ENCODE measurements around the gene C1orf21.

C1orf21 gene

GRCh38 chr1:184530226-184530625 is 143.4 kb downstream of the C1orf21 start:
- no peak for TF ChIP-seq ZNF8 (CRISPR knock-in tag; IDR thresholded peaks at IDR 0.05)
- no peak for TF ChIP-seq PATZ1 (CRISPR knock-in tag; IDR thresholded peaks at IDR 0.05; ENCODE audit: borderline replicate concordance)
- TF ChIP-seq POU6F1 (CRISPR knock-in tag; IDR thresholded peaks at IDR 0.05; ENCODE audit: borderline replicate concordance, low read depth): no peak
- no peak for TF ChIP-seq ZC3H10 (CRISPR knock-in tag; IDR thresholded peaks at IDR 0.05)
- no peak for TF ChIP-seq TOX (CRISPR knock-in tag; IDR thresholded peaks at IDR 0.05; ENCODE audit: borderline replicate concordance)
- no peak for TF ChIP-seq ESRRG (CRISPR knock-in tag; IDR thresholded peaks at IDR 0.05)
- TF ChIP-seq ARNTL (CRISPR knock-in tag; IDR thresholded peaks at IDR 0.05; ENCODE audit: borderline replicate concordance, low read depth): no peak
- TF ChIP-seq ZNF70 (CRISPR knock-in tag; IDR thresholded peaks at IDR 0.05): no peak
- TF ChIP-seq ZNF565 (CRISPR knock-in tag; conservative IDR thresholded peaks at IDR 0.05; ENCODE audit: low read depth): no peak
- no peak for TF ChIP-seq SNAI2 (CRISPR knock-in tag; IDR thresholded peaks at IDR 0.05)
- no peak for TF ChIP-seq OSR1 (CRISPR knock-in tag; IDR thresholded peaks at IDR 0.05)
- TF ChIP-seq ZFP3 (CRISPR knock-in tag; IDR thresholded peaks at IDR 0.05): no peak
- TF ChIP-seq ISL1 (CRISPR knock-in tag; IDR thresholded peaks at IDR 0.05): no peak
- TF ChIP-seq, protein P1, sequence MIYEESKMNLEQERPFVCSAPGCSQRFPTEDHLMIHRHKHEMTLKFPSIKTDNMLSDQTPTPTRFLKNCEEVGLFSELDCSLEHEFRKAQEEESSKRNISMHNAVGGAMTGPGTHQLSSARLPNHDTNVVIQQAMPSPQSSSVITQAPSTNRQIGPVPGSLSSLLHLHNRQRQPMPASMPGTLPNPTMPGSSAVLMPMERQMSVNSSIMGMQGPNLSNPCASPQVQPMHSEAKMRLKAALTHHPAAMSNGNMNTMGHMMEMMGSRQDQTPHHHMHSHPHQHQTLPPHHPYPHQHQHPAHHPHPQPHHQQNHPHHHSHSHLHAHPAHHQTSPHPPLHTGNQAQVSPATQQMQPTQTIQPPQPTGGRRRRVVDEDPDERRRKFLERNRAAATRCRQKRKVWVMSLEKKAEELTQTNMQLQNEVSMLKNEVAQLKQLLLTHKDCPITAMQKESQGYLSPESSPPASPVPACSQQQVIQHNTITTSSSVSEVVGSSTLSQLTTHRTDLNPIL (CRISPR knock-in tag; IDR thresholded peaks at IDR 0.05; ENCODE audit: low read depth): no peak
- no peak for TF ChIP-seq TCF4 (CRISPR knock-in tag; IDR thresholded peaks at IDR 0.05; ENCODE audit: borderline replicate concordance)
- TF ChIP-seq CSDC2 (CRISPR knock-in tag; IDR thresholded peaks at IDR 0.05): no peak
- no peak for ATAC-seq

DNA sequence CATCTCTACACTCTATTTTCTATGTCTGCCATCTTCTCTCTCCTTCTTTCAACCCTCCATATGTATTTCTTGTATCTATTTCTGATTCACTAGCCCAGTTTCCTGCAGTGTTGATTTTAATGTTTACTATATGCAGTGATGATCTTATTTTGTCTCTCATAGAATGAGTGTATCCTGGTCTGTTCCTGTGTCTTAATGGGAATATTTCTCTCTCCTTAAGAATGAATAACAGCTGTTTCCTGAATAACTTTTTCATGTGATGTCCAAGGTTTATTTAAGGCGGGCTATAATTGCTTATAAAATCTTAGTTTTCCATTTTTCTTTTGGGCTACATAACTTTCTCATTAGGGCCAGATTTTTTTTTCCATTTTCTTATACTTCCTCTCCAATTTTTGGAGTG is 144.5 kb downstream of the C1orf21 start:
- peak; percentile 53 for ATAC-seq
- TF ChIP-seq, protein P2, sequence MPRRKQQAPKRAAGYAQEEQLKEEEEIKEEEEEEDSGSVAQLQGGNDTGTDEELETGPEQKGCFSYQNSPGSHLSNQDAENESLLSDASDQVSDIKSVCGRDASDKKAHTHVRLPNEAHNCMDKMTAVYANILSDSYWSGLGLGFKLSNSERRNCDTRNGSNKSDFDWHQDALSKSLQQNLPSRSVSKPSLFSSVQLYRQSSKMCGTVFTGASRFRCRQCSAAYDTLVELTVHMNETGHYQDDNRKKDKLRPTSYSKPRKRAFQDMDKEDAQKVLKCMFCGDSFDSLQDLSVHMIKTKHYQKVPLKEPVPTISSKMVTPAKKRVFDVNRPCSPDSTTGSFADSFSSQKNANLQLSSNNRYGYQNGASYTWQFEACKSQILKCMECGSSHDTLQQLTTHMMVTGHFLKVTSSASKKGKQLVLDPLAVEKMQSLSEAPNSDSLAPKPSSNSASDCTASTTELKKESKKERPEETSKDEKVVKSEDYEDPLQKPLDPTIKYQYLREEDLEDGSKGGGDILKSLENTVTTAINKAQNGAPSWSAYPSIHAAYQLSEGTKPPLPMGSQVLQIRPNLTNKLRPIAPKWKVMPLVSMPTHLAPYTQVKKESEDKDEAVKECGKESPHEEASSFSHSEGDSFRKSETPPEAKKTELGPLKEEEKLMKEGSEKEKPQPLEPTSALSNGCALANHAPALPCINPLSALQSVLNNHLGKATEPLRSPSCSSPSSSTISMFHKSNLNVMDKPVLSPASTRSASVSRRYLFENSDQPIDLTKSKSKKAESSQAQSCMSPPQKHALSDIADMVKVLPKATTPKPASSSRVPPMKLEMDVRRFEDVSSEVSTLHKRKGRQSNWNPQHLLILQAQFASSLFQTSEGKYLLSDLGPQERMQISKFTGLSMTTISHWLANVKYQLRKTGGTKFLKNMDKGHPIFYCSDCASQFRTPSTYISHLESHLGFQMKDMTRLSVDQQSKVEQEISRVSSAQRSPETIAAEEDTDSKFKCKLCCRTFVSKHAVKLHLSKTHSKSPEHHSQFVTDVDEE (CRISPR knock-in tag; IDR thresholded peaks at IDR 0.05): no peak
- TF ChIP-seq, protein P1 (CRISPR knock-in tag; IDR thresholded peaks at IDR 0.05; ENCODE audit: low read depth): no peak

DNA sequence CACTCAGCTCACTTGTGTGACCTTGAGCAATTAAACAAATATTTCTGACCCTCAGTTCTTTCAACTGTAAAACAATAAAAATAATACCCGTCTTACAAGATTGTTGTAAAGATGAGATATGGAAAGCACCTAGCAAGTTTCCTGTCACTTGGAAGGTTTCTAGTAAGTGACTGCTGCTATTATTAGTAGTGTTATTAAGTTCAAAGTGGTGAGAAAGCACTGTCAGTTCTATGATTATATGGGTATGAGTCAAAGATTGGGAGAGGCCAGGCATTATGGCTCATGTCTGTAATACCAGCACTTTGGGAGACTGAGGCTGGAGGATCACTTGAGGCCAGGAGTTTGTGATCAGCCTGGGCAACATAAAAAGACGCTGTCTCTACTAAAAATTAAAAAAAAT is 145.4 kb downstream of the C1orf21 start:
- no peak for TF ChIP-seq ZFP3 (CRISPR knock-in tag; IDR thresholded peaks at IDR 0.05)
- no peak for TF ChIP-seq RARB (CRISPR knock-in tag; IDR thresholded peaks at IDR 0.05)
- ATAC-seq: no peak

GRCh38 chr1:184533049-184533448 is 146.2 kb downstream of the C1orf21 start:
- ATAC-seq: no peak
- no peak for TF ChIP-seq CSDC2 (CRISPR knock-in tag; IDR thresholded peaks at IDR 0.05)
- TF ChIP-seq BACH2 (CRISPR knock-in tag; IDR thresholded peaks at IDR 0.05; ENCODE audit: borderline replicate concordance): no peak

GRCh38 chr1:184533915-184534314 is 147.1 kb downstream of the C1orf21 start:
- no peak for ATAC-seq
- TF ChIP-seq POU6F1 (CRISPR knock-in tag; IDR thresholded peaks at IDR 0.05; ENCODE audit: borderline replicate concordance, low read depth): no peak
- TF ChIP-seq ARNTL (CRISPR knock-in tag; IDR thresholded peaks at IDR 0.05; ENCODE audit: borderline replicate concordance, low read depth): no peak
- no peak for TF ChIP-seq ZNF565 (CRISPR knock-in tag; conservative IDR thresholded peaks at IDR 0.05; ENCODE audit: low read depth)
- no peak for TF ChIP-seq CSRNP3 (CRISPR knock-in tag; IDR thresholded peaks at IDR 0.05)
- TF ChIP-seq ZFP30 (CRISPR knock-in tag; IDR thresholded peaks at IDR 0.05): no peak
